NCI-H510A treated with DMSO at 0.1 percent for 48 hours (cell line): Measurements from ENCODE around the gene OR4F17.
"Not testable (repeated sequence)": the region's sequence is repeated elsewhere in the genome, so short reads cannot be mapped to it uniquely, and the experiment has no call there.

Source experiments
- DNase-seq: peaks from one replicate; lab custom pipeline; 2025; lab: John Stamatoyannopoulos, UW

Gene OR4F17

DNA sequence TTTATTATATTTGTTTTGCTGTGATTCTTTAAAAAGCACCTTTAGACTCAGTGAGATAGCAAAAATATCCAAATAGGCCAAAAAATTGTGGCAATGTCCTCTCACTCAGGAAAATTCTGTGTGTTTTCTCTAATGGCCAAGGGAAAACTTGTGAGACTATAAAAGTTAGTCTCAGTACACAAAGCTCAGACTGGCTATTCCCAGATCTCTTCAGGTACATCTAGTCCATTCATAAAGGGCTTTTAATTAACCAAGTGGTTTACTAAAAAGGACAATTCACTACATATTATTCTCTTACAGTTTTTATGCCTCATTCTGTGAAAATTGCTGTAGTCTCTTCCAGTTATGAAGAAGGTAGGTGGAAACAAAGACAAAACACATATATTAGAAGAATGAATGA lies at the start of gene OR4F17:
TSS of gene OR4F17 (plus strand) at position 301 of the 400 bp plus-strand sequence. CDS start 3,575 bp downstream, outside the sequence.
- DNase-seq: not testable (repeated sequence)

GRCh38 chr19:70793-71192 lies 36.1 kb upstream of the OR4F17 start:
- DNase-seq: not testable (repeated sequence)

- not testable (repeated sequence) for DNase-seq
Measured at GRCh38 chr19:82864-83263, 24.0 kb upstream of the OR4F17 start.

- not testable (repeated sequence) for DNase-seq
Measured at GRCh38 chr19:83626-84025, 23.3 kb upstream of the OR4F17 start.

DNA sequence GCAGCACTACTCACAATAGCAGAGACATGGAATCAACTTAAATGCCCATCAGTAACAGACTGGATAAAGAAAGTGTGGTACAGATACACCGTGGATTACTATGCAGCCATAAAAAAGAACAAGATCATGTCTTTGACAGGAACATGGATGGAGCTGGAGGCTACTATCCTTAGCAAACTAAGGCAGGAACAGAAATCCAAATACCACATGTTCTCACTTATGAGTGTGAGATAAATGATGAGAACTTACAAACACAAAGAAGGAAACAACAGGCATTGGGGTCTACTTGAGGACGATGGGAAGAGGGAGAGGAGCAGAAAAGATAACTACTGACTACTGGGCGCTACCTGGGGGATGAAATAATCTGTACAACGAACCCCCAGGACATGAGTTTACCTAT lies 16.2 kb upstream of the OR4F17 start:
- not testable (repeated sequence) for DNase-seq

- DNase-seq: not testable (repeated sequence)
Measured at GRCh38 chr19:94794-95193, 12.1 kb upstream of the OR4F17 start.

- DNase-seq: not testable (repeated sequence)
Measured at GRCh38 chr19:97647-98046, 9.3 kb upstream of the OR4F17 start.

DNA sequence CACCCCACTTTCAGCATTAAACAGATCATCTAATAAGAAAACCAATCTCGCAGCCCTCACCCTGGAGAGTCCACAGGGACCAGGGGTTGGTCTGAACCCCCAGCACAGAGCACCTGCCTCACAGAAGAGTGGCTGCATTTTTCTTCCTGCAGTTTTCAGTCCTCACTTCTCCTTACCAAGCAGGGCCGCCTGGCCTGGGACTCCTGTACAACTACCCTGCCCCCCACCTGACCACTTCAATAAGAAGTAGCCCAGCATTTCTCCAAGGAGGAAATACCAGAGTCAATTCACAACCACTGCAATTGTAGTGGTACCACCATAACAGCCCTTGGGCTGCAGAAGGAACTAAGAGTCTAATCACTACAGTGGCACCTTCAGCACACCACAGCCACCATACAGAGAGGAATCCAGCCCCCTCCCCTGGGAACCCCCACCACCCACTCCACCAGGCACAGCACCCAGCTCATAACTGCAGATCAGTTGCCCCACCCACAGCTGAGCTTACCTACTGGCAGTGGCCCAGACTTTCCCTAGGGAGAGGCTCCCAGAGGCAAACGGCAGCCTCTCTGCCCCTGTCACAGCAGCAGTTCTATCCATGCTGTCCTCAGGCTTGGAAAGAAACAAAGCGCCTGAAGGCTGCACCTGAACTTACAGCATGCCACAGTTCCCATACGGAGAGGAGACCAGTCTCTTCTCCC lies 13.7 kb downstream of the OR4F17 start:
- not testable (repeated sequence) for DNase-seq
